Measurements from ENCODE around the gene SIKE1.

DNA sequence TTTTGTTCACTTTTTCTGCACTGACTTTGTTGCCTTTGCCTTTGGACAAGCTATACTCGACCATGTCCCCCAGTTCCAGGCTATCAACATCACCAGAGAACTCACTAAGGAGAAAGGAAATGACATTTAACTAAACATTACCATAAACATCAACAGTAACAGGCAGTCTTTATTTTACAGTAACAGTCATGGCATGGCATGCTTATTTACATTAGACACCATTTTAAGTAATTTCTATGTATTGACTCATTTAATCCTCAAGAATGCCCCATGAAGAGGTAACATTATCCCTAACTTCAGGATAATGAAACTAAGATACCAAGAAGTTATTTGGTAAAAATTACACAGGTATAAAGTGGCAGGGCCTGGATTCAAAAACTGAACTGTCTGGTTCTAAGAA is 55.3 kb downstream of the SIKE1 start:
- TF ChIP-seq, protein P1, sequence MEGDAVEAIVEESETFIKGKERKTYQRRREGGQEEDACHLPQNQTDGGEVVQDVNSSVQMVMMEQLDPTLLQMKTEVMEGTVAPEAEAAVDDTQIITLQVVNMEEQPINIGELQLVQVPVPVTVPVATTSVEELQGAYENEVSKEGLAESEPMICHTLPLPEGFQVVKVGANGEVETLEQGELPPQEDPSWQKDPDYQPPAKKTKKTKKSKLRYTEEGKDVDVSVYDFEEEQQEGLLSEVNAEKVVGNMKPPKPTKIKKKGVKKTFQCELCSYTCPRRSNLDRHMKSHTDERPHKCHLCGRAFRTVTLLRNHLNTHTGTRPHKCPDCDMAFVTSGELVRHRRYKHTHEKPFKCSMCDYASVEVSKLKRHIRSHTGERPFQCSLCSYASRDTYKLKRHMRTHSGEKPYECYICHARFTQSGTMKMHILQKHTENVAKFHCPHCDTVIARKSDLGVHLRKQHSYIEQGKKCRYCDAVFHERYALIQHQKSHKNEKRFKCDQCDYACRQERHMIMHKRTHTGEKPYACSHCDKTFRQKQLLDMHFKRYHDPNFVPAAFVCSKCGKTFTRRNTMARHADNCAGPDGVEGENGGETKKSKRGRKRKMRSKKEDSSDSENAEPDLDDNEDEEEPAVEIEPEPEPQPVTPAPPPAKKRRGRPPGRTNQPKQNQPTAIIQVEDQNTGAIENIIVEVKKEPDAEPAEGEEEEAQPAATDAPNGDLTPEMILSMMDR (IDR thresholded peaks at IDR 0.05; ENCODE audit: poor library complexity) = no peak
- no peak for TF ChIP-seq EZH2 (IDR thresholded peaks at IDR 0.05; ENCODE audit: borderline replicate concordance)

All from hepatocyte (in vitro differentiated cells).